CD14-positive monocyte (primary cell): ENCODE measurements around the gene SV2A. TPM values are rescaled to one million over a fixed set of nuclear protein-coding genes. Genes with fewer than 3 reads are reported as not detected.

Source experiments
- DNase-seq, 3 donors: peaks; one replicate each; pipeline ENCODE4 v3.0.0-alpha.2; 2011 to 2022
- H2AFZ ChIP-seq: 2 replicates; pipeline ENCODE4 v1.6.0; 2012; ENCODE audit warnings: mild to moderate bottlenecking, low read depth, low read length, inconsistent platforms; ENCODE audit not compliant: insufficient read depth, poor library complexity, severe bottlenecking
- H3K27ac ChIP-seq, 2 donors: 1 replicate in 1 of 2; 2 replicates in 1 of 2; pipeline ENCODE4 v1.5.1; 2012 to 2013; ENCODE audit warnings: low read length in 2 of 2, control low read depth in 1 of 2, inconsistent platforms in 1 of 2, low read depth in 1 of 2, mild to moderate bottlenecking in 1 of 2
- H3K27me3 ChIP-seq, 2 donors: one replicate each; pipeline versions ENCODE4 v1.6.0 to v1.6.1; 2011 to 2013; ENCODE audit warnings: low read length in 2 of 2; ENCODE audit not compliant: control insufficient read depth in 2 of 2, insufficient read depth in 2 of 2
- H3K36me3 ChIP-seq, 2 donors: replicated peaks in 1 of 2; 1 replicate in 1 of 2; 2 replicates in 1 of 2; pipeline versions ENCODE4 v1.5.1 to v1.6.1; 2012 to 2013; ENCODE audit warnings: low read length in 2 of 2, control low read depth in 1 of 2, inconsistent platforms in 1 of 2, mild to moderate bottlenecking in 1 of 2; ENCODE audit not compliant: insufficient read depth in 2 of 2, control insufficient read depth in 1 of 2
- H3K4me1 ChIP-seq, 2 donors: 1 replicate in 1 of 2; 2 replicates in 1 of 2; pipeline versions ENCODE4 v1.5.1 to v1.6.1; 2012 to 2013; ENCODE audit warnings: low read length in 2 of 2, control low read depth in 1 of 2, inconsistent platforms in 1 of 2, mild to moderate bottlenecking in 1 of 2, moderate library complexity in 1 of 2; ENCODE audit not compliant: insufficient read depth in 2 of 2, control insufficient read depth in 1 of 2
- H3K4me2 ChIP-seq: replicated peaks from 2 replicates; pipeline ENCODE3; 2012; ENCODE audit warnings: low read length, moderate library complexity, mild to moderate bottlenecking; ENCODE audit not compliant: poor library complexity, severe bottlenecking; ENCODE audit errors: extremely low read depth
- H3K4me3 ChIP-seq, 3 experiments: fragments of 200-600 bp in 1 of 3; sonication (generic) in 1 of 3; replicated peaks in 1 of 3; 1 replicate in 2 of 3; 2 replicates in 1 of 3; pipeline ENCODE4 v1.5.1; 2011 to 2013; ENCODE audit warnings: low read length in 3 of 3, mild to moderate bottlenecking in 3 of 3, control low read depth in 2 of 3, low read depth in 2 of 3, inconsistent platforms in 1 of 3, moderate library complexity in 1 of 3
- H3K79me2 ChIP-seq: 2 replicates; pipeline ENCODE4 v1.6.0; 2012; ENCODE audit warnings: mild to moderate bottlenecking, control low read depth, inconsistent platforms, low read length, moderate library complexity; ENCODE audit not compliant: insufficient read depth
- H3K9ac ChIP-seq: 2 replicates; pipeline ENCODE4 v1.6.0; 2017; ENCODE audit warnings: low read length, mild to moderate bottlenecking; ENCODE audit not compliant: insufficient read depth, poor library complexity, severe bottlenecking
- H3K9me3 ChIP-seq, 2 donors: replicated peaks in 1 of 2; 1 replicate in 1 of 2; 2 replicates in 1 of 2; pipeline versions ENCODE4 v1.5.1 to v1.6.1; 2012 to 2013; ENCODE audit warnings: low read length in 2 of 2, control low read depth in 1 of 2; ENCODE audit not compliant: control insufficient read depth in 1 of 2, insufficient read depth in 1 of 2
- H4K20me1 ChIP-seq: 2 replicates; pipeline ENCODE4 v1.6.0; 2012; ENCODE audit warnings: mild to moderate bottlenecking, low read length, control low read depth, moderate library complexity; ENCODE audit not compliant: insufficient read depth
- H3K27ac Mint-ChIP-seq, 7 donors: one replicate each; pipeline ENCODE4 v1.8.0; 2020; ENCODE audit warnings: mild to moderate bottlenecking in 7 of 7, mixed read lengths in 7 of 7, moderate library complexity in 6 of 7, inconsistent platforms in 2 of 7
- H3K27me3 Mint-ChIP-seq, 3 donors: one replicate each; pipeline ENCODE4 v1.8.0; 2021 to 2022; ENCODE audit warnings: low read depth in 3 of 3, mild to moderate bottlenecking in 3 of 3, mixed read lengths in 3 of 3, moderate library complexity in 3 of 3, inconsistent platforms in 1 of 3
- H3K36me3 Mint-ChIP-seq, 2 donors: one replicate each; pipeline ENCODE4 v1.8.0; 2020; ENCODE audit warnings: mixed read lengths in 2 of 2, inconsistent platforms in 1 of 2, mild to moderate bottlenecking in 1 of 2
- H3K4me1 Mint-ChIP-seq: one replicate; pipeline ENCODE4 v1.8.0; 2020; ENCODE audit warnings: mild to moderate bottlenecking, mixed read lengths
- H3K4me3 Mint-ChIP-seq, 2 donors: one replicate each; pipeline ENCODE4 v1.8.0; 2020; ENCODE audit warnings: mild to moderate bottlenecking in 2 of 2, mixed read lengths in 2 of 2, moderate library complexity in 1 of 2
- H3K9me3 Mint-ChIP-seq, 7 donors: one replicate each; pipeline ENCODE4 v1.8.0; 2020 to 2022; ENCODE audit warnings: mixed read lengths in 7 of 7, mild to moderate bottlenecking in 6 of 7, moderate library complexity in 6 of 7, inconsistent platforms in 2 of 7
- WGBS: methylation state at CpG from one replicate; pipeline ENCODE4 v1.1.5; 2013; ENCODE audit warnings: missing lambda C conversion rate; ENCODE audit not compliant: insufficient coverage; 5-methylcytosine and 5-hydroxymethylcytosine counted together
- intact Hi-C, 2 donors: fragments of 100-400 bp; cut with micrococcal nuclease; formaldehyde crosslinking; loops; one replicate each; pipeline versions ENCODE4 v1.15.0 to v1.15.1; 2023
- polyA plus RNA-seq, 3 donors: library from polyadenylated mRNA; depleted of rRNA in 1 of 3; unstranded in 2 of 3; stranded (reverse) in 1 of 3; fragments of 300-500 nt in 2 of 3; fragments of >200 nt in 1 of 3; fragmentation: Illumina TruSeq in 2 of 3; gene quantifications; 1 replicate in 2 of 3; 2 replicates in 1 of 3; pipeline ENCODE4 v1.2.3, GENCODE V29; 2012 to 2021
- TF ChIP-seq, protein P1 (sequence below): fragments of 200-600 bp; IDR thresholded peaks from one replicate; pipeline ENCODE4 v1.8.0; 2022; ENCODE audit warnings: antibody characterized with exemption, mild to moderate bottlenecking

The SV2A gene
- polyA plus RNA-seq, 3 donors: 0.07 to 0.17 (median 0.14) TPM

DNA sequence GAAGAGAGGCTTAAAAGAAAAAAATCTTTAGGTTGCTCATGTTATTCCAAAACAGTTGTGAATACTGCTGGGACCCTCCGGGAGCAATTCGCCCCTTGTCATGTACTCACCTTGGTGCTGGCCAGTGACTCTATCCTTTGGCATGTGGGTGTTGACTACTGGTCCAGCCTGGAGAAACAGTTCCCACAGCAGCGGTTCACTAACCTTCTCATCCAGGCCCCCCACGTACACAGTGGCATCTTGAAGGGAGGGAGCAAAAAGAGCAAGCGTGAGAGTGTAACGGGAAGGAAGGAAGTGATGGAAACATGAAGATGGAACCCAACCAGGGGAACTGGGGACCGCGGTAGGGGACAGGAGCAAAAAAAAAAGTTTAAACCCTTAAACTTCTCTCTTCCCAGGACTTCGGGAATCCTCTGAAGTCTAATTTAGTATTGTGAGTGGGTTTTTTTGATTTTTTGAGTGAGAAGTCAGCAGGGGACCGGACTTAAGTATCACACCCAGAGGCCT, 9.5 kb upstream of the SV2A start:
- Histone ChIP-seq H2AFZ (peak overlapping the region; percentile 78), H3K79me2 (peaks cover 63% of the 10 kb centered on the region), H3K4me3 (peak overlapping the region; percentile 76 to 90 (median 85)), H3K9me3 (no peaks in the 10 kb centered on the region), H4K20me1 (peaks cover 38% of the 10 kb centered on the region), H3K27me3 (no peaks in the 10 kb centered on the region), H3K36me3 (peaks cover 45 to 48% of the 10 kb centered on the region in 2 donors), H3K27ac (peak overlapping the region; percentile 95), H3K4me1 (peaks cover 51 to 63% of the 10 kb centered on the region in 2 donors), H3K4me2 (peak overlapping the region; percentile 95), H3K9ac (peak overlapping the region; percentile 77)
- H3K4me3 Mint-ChIP-seq: peak overlapping the region; percentile 93 to 95
- DNase-seq: no peak
- intact Hi-C loops: no loop called here
- TF ChIP-seq, protein P1, sequence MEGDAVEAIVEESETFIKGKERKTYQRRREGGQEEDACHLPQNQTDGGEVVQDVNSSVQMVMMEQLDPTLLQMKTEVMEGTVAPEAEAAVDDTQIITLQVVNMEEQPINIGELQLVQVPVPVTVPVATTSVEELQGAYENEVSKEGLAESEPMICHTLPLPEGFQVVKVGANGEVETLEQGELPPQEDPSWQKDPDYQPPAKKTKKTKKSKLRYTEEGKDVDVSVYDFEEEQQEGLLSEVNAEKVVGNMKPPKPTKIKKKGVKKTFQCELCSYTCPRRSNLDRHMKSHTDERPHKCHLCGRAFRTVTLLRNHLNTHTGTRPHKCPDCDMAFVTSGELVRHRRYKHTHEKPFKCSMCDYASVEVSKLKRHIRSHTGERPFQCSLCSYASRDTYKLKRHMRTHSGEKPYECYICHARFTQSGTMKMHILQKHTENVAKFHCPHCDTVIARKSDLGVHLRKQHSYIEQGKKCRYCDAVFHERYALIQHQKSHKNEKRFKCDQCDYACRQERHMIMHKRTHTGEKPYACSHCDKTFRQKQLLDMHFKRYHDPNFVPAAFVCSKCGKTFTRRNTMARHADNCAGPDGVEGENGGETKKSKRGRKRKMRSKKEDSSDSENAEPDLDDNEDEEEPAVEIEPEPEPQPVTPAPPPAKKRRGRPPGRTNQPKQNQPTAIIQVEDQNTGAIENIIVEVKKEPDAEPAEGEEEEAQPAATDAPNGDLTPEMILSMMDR: no peak
- peaks cover 57% of the 10 kb centered on the region for H3K4me1 Mint-ChIP-seq
- peak overlapping the region; percentile 92 to 100 (median 98) for H3K27ac Mint-ChIP-seq
- peaks cover 0 to 2% (median 0%) of the 10 kb centered on the region in 3 donors for H3K27me3 Mint-ChIP-seq
- H3K36me3 Mint-ChIP-seq: peaks cover 45 to 48% of the 10 kb centered on the region in 2 donors
- WGBS: 0% methylated on average over 4 of the region's 10 CpGs
- H3K9me3 Mint-ChIP-seq: no peaks in the 10 kb centered on the region

DNA sequence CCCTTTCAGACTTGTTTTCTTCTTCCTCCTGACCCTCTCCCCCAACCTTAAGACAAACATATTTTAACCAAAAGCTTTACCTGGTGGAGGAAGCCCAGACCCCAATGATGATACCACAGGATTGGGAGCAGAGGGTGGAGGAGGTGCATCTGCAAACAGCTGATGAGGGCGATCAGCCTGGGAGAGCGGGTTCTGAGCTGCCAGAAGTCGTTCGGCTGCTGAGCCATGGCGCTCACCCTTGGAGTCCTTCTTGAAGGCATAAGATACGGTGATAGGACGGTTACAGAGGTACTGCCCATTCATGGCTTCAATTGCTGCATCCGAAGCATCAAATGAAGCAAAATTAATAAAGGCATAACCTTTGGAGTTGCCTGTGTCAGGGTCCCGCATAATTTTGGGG, 8.7 kb upstream of the SV2A start:
- TF ChIP-seq, protein P1: no peak
- H3K27me3 Mint-ChIP-seq: peaks cover 0 to 2% (median 0%) of the 10 kb centered on the region in 3 donors
- H3K4me3 Mint-ChIP-seq: peak overlapping the region in 1 of 2 donors; percentile 25
- no peaks in the 10 kb centered on the region for H3K9me3 Mint-ChIP-seq
- WGBS: 95% methylated on average over 7 of the region's 9 CpGs
- H3K4me1 ChIP-seq: peaks cover 45 to 55% of the 10 kb centered on the region in 2 donors
- H3K36me3 ChIP-seq: peaks cover 45 to 55% of the 10 kb centered on the region in 2 donors
- H3K4me2 ChIP-seq: no peak overlapping the region
- H3K36me3 Mint-ChIP-seq: peaks cover 46 to 51% of the 10 kb centered on the region in 2 donors
- H3K79me2 ChIP-seq: peaks cover 55% of the 10 kb centered on the region
- no peaks in the 10 kb centered on the region for H3K27me3 ChIP-seq
- H2AFZ ChIP-seq: no peak overlapping the region
- H3K9ac ChIP-seq: no peak overlapping the region
- peak overlapping the region in 5 of 7 donors; percentile 71 to 92 (median 77) for H3K27ac Mint-ChIP-seq
- H3K4me1 Mint-ChIP-seq: peaks cover 49% of the 10 kb centered on the region
- intact Hi-C loops: no loop called here
- no peak overlapping the region for H3K27ac ChIP-seq
- peak overlapping the region in 1 of 3 experiments; percentile 16 for H3K4me3 ChIP-seq
- no peak for DNase-seq
- H4K20me1 ChIP-seq: peaks cover 38% of the 10 kb centered on the region
- H3K9me3 ChIP-seq: no peaks in the 10 kb centered on the region
